NCI-H2029 (cell line): Measurements from ENCODE around the gene PPP1R9A.

Source experiments
- DNase-seq: peaks from one replicate; lab custom pipeline; 2025; lab: John Stamatoyannopoulos, UW

Gene PPP1R9A

GRCh38 chr7:94907026-94907810 is at the start of gene PPP1R9A:
PPP1R9A (plus strand) TSS chr7:94907594; CDS start chr7:94910114, 2,520 bp downstream.
- peak; percentile 32 for DNase-seq

GRCh38 chr7:94871132-94871531 is 36.3 kb upstream of the PPP1R9A start:
- DNase-seq, result no peak

DNA sequence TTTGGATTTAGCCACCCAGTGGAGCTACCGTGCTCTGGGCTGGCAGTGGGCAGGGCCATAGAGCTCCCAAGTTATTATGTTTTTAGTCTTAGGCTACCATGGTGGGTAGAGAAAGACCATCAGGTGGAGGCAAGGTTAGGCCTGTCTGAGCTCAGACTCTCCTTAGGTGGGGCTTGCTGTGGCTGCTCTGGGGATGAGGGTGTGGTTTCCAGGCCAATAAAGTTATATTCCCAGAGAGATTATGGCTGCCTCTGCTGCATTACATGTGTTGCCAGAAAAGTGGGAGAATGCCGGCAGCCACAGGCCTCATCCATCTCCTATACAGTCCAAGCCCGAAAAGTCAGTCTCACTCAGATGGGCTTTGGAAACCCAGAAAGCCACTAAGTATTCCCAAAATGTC is 34.2 kb upstream of the PPP1R9A start:
- DNase-seq, result no peak

- DNase-seq, result no peak
These were observed 33.2 kb upstream of the PPP1R9A start for GRCh38 chr7:94874036-94874785.

GRCh38 chr7:94875201-94875600 is 32.2 kb upstream of the PPP1R9A start:
- no peak for DNase-seq

- DNase-seq, result no peak
These were observed 29.4 kb upstream of the PPP1R9A start for GRCh38 chr7:94877731-94878670.

DNA sequence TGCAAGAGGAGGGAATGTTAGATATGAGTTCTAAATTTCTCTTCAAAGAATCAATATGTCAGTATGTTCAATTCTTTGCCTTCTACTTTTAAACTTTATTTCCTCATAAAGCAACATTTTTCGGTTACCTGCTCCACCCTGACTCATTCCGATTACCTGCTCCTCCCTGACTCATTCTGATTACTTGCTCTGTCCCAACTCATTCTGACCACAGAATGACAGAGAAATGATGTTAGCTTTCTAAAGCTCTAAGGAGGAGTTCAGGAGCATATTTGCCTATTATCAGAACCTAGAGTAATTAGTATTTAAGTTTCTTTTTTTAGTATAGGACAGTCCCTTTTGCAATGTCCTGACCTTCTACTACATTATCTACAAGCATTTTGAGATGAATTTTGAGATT is 24.5 kb upstream of the PPP1R9A start:
- no peak for DNase-seq

DNA sequence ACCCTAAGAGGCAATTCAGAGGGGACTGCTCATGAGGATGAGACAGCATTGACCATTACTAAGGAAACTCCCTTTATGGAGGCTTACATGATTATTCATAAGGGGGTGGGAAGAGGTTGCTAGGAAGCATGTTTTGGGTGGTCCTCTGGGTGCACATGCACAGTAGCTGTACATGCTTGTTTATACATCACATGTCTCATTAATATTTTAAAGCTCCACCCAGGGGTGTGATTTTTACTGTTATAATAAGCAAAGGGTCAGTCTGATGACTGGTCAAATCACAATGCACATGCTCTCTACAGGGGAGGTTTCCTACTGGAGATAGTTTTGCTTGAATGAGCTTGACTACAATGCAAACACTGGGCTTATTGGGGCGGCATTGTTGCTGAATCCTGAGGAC is 23.8 kb upstream of the PPP1R9A start:
- no peak for DNase-seq

DNA sequence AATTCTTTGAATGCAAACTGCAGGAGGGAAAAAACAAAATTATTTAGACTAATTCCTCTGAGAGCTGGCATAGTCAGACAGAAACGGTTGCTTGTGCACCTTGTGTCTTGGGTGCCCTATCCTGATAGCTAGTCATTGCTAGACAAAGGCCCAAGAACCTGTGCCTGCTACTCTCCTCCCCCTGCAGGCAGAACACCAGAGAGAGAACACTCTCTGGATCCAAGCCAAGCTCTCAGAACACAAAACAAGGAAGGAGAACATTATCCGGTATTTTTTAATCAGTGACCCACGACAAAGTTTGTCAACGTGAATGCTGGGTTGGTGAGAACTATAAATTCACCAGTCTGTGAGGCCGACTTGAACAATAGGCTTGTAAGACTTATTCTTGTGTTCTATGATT is 18.8 kb upstream of the PPP1R9A start:
- peak; percentile 61 for DNase-seq

DNA sequence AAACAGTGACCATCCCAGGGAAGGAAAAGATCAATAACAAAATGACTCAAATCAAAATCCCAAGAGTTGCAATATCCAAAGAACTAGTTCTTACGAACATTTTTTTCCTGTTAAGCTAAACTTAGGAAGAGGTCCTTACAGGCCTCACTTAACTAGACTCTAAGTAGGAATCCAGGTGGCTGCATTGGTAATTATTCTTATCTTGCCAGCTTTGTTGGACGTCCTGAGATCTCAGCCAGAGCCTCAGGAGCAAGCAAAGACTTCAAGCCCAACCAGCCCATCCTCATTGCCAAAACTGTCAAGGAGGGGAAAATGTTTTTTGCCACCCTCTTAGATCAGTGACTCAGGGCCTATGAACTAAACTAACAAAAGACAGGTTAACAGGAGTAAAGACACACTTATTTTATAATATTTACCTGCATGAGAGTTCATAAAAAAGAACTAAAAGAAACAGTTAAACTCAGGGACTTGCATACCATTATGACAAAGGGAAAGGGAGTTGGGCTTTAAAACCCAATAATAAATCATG is 18.3 kb upstream of the PPP1R9A start:
- DNase-seq, result no peak

GRCh38 chr7:94890216-94890615 is 17.2 kb upstream of the PPP1R9A start:
- DNase-seq, result no peak

GRCh38 chr7:94893661-94894060 is 13.7 kb upstream of the PPP1R9A start:
- DNase-seq, result no peak

GRCh38 chr7:94897541-94897940 is 9.9 kb upstream of the PPP1R9A start:
- DNase-seq, result no peak

DNA sequence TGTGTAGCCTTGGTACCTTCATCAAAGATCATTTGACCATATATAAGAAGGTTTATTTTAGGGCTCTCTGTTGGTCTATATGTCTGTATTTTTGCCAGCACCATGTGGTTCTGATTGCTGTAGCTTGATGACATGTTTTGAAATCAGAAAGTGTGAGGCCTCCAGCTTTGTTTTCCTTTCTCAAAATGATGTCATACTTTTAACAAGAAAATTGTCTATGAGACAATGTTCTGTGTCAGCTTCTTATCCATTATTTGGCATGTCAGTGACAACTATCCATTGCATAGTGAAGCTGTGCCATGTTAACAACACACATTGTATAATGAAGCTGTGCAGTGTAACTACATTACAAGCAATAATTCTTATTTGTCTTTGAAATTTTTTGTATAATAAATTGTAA is 9.1 kb upstream of the PPP1R9A start:
- DNase-seq, result no peak

GRCh38 chr7:94901981-94902380 is 5.4 kb upstream of the PPP1R9A start:
- DNase-seq, result no peak

DNA sequence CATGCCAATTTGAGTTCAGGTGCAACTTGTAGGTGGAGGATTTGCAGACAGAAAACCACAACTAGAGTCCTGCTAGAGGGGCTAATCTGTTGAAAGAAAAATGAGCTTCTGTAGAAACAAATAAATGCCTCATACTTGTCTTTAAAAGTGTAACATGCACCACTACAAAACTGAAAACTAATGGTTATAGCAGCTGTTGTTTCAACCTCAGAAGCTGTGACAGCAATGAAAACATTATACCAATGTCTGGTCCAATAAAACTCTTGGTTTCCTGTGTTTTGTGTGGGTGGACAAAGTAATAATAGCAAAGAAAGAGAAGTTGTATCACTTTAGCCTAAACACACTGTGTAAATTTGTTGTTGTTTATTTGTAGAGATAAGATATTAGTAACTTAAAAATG is 3.4 kb upstream of the PPP1R9A start:
- no peak for DNase-seq

DNA sequence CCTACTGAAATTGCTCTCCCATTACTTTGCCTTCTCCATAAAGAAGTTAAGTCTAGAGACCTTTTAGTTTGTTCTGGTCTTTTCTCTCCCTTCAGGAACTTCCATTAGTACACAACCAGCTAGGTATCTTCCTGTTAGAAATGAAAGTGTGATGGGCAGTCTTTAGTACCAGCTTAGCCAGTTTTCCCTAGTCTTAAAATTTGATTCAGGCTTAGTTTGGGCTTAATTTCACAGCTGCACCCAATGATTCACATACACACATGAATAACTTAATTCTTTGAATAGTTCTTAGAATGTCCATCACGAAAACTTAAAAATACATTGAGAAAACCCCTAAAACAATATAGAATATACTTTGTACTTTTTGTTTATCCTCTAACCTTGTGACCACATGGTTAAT is 2.4 kb upstream of the PPP1R9A start:
- DNase-seq, result no peak

DNA sequence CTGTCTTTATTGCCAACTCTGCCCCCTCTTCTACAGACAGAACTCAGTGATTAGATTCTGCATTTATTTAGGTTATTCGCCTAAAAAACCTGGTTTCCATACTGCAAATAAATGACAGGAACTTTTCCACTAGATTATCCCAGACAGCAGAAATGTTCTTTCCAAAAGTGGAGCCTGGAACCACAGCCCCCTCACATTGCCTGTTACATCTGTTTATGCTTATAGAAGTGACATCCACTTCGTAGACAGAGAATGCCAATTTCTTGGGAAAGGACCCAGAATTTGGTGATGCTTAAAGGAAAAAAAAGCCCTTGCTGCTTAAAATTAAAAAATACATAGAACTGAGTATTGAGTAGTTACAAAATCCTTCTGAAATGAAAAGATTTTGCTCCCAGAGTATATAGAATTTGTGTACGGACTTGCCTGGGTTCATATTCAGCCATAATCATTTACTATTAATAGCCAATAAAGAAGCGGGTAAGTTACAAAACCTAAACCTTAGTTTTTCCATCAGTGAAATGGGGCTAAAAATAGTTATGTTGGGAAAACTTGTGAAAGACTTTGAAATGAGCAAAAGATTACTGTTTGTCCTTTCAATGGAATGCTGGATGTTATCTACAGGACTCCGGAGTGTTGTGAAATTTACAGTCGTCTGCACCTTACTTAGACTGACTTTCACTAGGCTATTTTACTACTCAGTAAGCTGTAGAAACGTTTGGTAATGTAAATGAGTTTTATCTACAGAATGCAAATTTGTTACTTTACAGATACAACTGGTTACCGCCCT is 1.1 kb upstream of the PPP1R9A start:
- DNase-seq, result no peak

DNA sequence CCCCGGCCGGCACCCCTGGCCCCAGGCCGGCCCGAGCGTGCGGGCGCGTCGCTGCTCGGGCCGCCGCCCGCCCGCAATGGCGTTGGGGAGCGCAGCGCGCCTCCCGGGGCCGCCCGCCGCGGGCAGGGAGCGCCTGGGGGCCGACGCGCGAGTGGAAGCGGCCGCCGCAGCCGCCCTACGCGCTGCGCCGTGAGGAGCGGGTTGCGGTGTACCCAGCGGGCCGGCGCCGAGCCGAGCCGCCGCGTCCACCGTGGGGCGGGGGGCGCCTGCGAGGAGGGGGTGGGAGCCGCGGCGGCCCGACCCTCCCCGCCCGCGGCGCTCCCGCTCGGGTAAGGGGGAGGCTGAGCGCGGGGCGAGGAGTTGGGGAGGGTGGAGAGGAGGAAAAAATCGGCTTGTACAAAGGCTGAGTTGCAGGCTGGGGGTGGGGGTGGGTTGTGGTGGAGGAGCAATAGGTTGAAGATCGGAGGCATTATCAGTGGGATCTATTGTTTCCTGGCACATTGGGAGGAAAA is 473 bp downstream of the PPP1R9A start:
- DNase-seq, result peak; percentile 59

DNA sequence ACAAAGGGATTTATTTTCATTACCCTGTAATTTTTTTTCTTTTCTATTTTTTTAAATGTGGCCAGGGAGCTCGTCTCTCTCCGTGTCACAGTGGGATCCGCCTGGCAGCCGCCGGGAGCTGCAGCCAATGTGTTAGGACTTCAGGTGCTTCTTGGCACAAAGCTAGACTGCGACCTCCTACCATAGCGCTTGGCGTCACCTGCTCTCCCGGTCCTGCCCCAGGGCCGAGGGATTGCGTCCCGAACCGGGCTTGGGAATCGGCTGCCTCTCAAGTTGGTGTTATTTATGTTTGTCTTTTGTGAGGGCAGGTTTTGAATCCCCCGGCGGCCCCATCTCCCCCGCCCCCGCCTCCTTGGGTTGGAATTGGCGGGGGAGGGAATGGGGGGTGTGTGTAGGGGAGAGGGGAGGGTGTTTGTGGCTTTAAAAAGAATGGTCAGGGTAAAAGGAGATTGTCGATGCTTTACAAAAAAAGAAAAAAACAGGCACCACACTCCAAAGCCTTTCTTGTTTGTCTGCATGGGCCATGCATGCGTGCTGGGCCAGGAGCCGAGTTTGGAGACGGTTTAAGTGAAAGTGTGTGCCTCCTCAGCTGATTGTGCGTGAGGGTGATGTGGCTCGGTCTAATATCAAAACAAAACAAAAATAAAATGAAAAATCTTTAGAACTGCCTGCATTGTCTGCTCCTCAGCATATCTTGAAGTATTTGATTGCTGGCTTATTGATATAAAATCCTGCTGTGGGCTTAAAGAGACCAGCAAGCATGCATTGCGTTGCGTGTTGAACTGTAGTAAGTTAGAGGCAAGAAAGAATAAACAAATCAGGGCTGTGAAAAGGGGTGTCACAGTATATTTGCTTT is 1.2 kb downstream of the PPP1R9A start:
- DNase-seq, result peak; percentile 59
